ENCODE data around the gene RENBP. TPM values are rescaled to one million over a fixed set of nuclear protein-coding genes. Genes with fewer than 3 reads are reported as not detected.

RENBP gene
- total RNA-seq, 1 experiment from 2014 or later: 0.75 TPM

GRCh38 chrX:153905481-153906095 lies 38.9 kb downstream of the RENBP start:
- ChIA-PET CTCF (no interaction called here), POLR2A (no interaction called here)
- Mint-ChIP-seq H3K9me3 (ENCODE audit: unreplicated experiment) (no peaks in the 10 kb centered on the region), H3K4me1 (ENCODE audit: low read depth, unreplicated experiment) (no peaks in the 10 kb centered on the region), H3K4me3 (ENCODE audit: unreplicated experiment) (no peak overlapping the region), H3K27ac (ENCODE audit: unreplicated experiment) (no peak overlapping the region), H3K36me3 (ENCODE audit: insufficient read depth, unreplicated experiment) (no peaks in the 10 kb centered on the region), H3K27me3 (ENCODE audit: insufficient read depth, unreplicated experiment) (no peaks in the 10 kb centered on the region)
- Histone ChIP-seq H3K36me3 (ENCODE audit: control insufficient read depth, insufficient read depth, low read length) (no peaks in the 10 kb centered on the region), H3K27me3 (replicated peaks; ENCODE audit: control insufficient read depth, insufficient read depth, low read length) (no peaks in the 10 kb centered on the region), H3K4me1 (no peaks in the 10 kb centered on the region), H3K4me3 (ENCODE audit: low read depth, low read length) (no peak overlapping the region), H3K9me3 (no peaks in the 10 kb centered on the region)
- TF ChIP-seq CTCF (IDR thresholded peaks at IDR 0.05; ENCODE audit: insufficient read depth in 1 of 2, low read depth in 1 of 2, low read length in 1 of 2, severe bottlenecking in 1 of 2, unreplicated experiment in 1 of 2): no peak
- intact Hi-C loops (cut with micrococcal nuclease; ENCODE audit: unreplicated experiment): no loop called here
- no peak for DNase-seq
- BruUV-seq (replicated peaks): no TSS peak

- Mint-ChIP-seq H3K4me3 (ENCODE audit: unreplicated experiment) (no peak within 1 kb of the TSS), H3K9me3 (ENCODE audit: unreplicated experiment) (no peaks in the 10 kb centered on the region), H3K36me3 (ENCODE audit: insufficient read depth, unreplicated experiment) (no peaks in the 10 kb centered on the region), H3K27me3 (ENCODE audit: insufficient read depth, unreplicated experiment) (no peaks in the 10 kb centered on the region), H3K27ac (ENCODE audit: unreplicated experiment) (no peak within 1 kb of the TSS), H3K4me1 (ENCODE audit: low read depth, unreplicated experiment) (no peaks in the 10 kb centered on the region)
- H3K36me3 ChIP-seq (ENCODE audit: control insufficient read depth, insufficient read depth, low read length): no peaks in the 10 kb centered on the region
- no peaks in the 10 kb centered on the region for H3K9me3 ChIP-seq
- no TSS peak for BruUV-seq (replicated peaks)
- TF ChIP-seq CTCF (IDR thresholded peaks at IDR 0.05; ENCODE audit: insufficient read depth in 1 of 2, low read depth in 1 of 2, low read length in 1 of 2, severe bottlenecking in 1 of 2, unreplicated experiment in 1 of 2): no peak
- H3K27me3 ChIP-seq (replicated peaks; ENCODE audit: control insufficient read depth, insufficient read depth, low read length): no peaks in the 10 kb centered on the region
- no peak for DNase-seq
- no peak within 1 kb of the TSS for H3K4me3 ChIP-seq (ENCODE audit: low read depth, low read length)
- no peaks in the 10 kb centered on the region for H3K4me1 ChIP-seq
- ChIA-PET CTCF (interaction anchor here (0.5 kb wide), 1 partner anchor 41 kb away, joined by 3 read pairs; no protein-coding TSS in a partner anchor), POLR2A (no interaction called here)
- intact Hi-C loops (cut with micrococcal nuclease; ENCODE audit: unreplicated experiment): no loop called here
These were observed 40.2 kb downstream of the RENBP start, which contains the start of gene AVPR2 for GRCh38 chrX:153903991-153904957. Gene AVPR2 (plus strand): TSS chrX:153904673. CDS start chrX:153905146, 473 bp downstream.

GRCh38 chrX:153903238-153903980 lies 41.0 kb downstream of the RENBP start:
- no peak for TF ChIP-seq CTCF (IDR thresholded peaks at IDR 0.05; ENCODE audit: insufficient read depth in 1 of 2, low read depth in 1 of 2, low read length in 1 of 2, severe bottlenecking in 1 of 2, unreplicated experiment in 1 of 2)
- Mint-ChIP-seq H3K4me3 (ENCODE audit: unreplicated experiment) (no peak overlapping the region), H3K4me1 (ENCODE audit: low read depth, unreplicated experiment) (no peaks in the 10 kb centered on the region), H3K36me3 (ENCODE audit: insufficient read depth, unreplicated experiment) (no peaks in the 10 kb centered on the region), H3K27ac (ENCODE audit: unreplicated experiment) (no peak overlapping the region), H3K9me3 (ENCODE audit: unreplicated experiment) (no peaks in the 10 kb centered on the region), H3K27me3 (ENCODE audit: insufficient read depth, unreplicated experiment) (no peaks in the 10 kb centered on the region)
- H3K4me1 ChIP-seq: no peaks in the 10 kb centered on the region
- no peaks in the 10 kb centered on the region for H3K9me3 ChIP-seq
- no peaks in the 10 kb centered on the region for H3K27me3 ChIP-seq (replicated peaks; ENCODE audit: control insufficient read depth, insufficient read depth, low read length)
- H3K4me3 ChIP-seq (ENCODE audit: low read depth, low read length): no peak overlapping the region
- no TSS peak for BruUV-seq (replicated peaks)
- H3K36me3 ChIP-seq (ENCODE audit: control insufficient read depth, insufficient read depth, low read length): no peaks in the 10 kb centered on the region
- POLR2A ChIA-PET: no interaction called here
- intact Hi-C loops (cut with micrococcal nuclease; ENCODE audit: unreplicated experiment): no loop called here
- CTCF ChIA-PET: interaction anchor here (0.5 kb wide), 1 partner anchor 41 kb away, joined by 3 read pairs; no protein-coding TSS in a partner anchor
- DNase-seq: no peak

Data from Caco-2 (cell line).